H1 (cell line): ENCODE data around the gene IER5. TPM values are rescaled to one million over a fixed set of nuclear protein-coding genes. Genes with fewer than 3 reads are reported as not detected.
A peak's percentile ranks its signal among the peaks of the same experiment; 100 is the strongest.

Source experiments
- CTCF ChIA-PET: fragments of 300-600 bp; sonication (Branson Sonifier 250); formaldehyde crosslinking; loops from one replicate; lab custom pipeline; 2021; ENCODE audit not compliant: partially characterized antibody; lab: Charles Lee
- POLR2A ChIA-PET: fragments of 300-600 bp; sonication (Branson Sonifier 250); formaldehyde crosslinking; loops from one replicate; lab custom pipeline; 2021; ENCODE audit warnings: inconsistent platforms; ENCODE audit not compliant: partially characterized antibody; lab: Charles Lee
- DNase-seq, 2 experiments: peaks; one replicate each; pipeline versions ENCODE4 v3.0.0 to v3.0.0-alpha.2; 2010 to 2022; ENCODE audit warnings: low spot score in 2 of 2, low read depth in 1 of 2, mixed read lengths in 1 of 2
- FAIRE-seq: peaks from 2 replicates; lab custom pipeline; 2011; peaks lifted over from hg19 to GRCh38; lab: Jason Lieb, UNC
- H2AFZ ChIP-seq: 2 replicates; pipeline ENCODE4 v1.8.1; 2012; ENCODE audit warnings: low read length, inconsistent platforms
- H2AK5ac ChIP-seq: 2 replicates; pipeline ENCODE4 v1.6.1; 2013; ENCODE audit warnings: low read depth, low read length
- H2BK120ac ChIP-seq: replicated peaks from 2 replicates; pipeline ENCODE3; 2013; ENCODE audit warnings: low read depth, low read length, inconsistent platforms
- H2BK12ac ChIP-seq: 2 replicates; pipeline ENCODE4 v1.6.1; 2013; ENCODE audit warnings: low read depth, low read length
- H2BK15ac ChIP-seq: 2 replicates; pipeline ENCODE4 v1.6.1; 2013; ENCODE audit warnings: low read length
- H2BK20ac ChIP-seq: 2 replicates; pipeline ENCODE4 v1.6.1; 2013; ENCODE audit warnings: low read length
- H2BK5ac ChIP-seq: 2 replicates; pipeline ENCODE4 v1.6.1; 2013; ENCODE audit warnings: low read depth, low read length
- H3K14ac ChIP-seq: 2 replicates; pipeline ENCODE4 v1.6.1; 2013; ENCODE audit warnings: inconsistent platforms; ENCODE audit not compliant: insufficient read length
- H3K18ac ChIP-seq: 2 replicates; pipeline ENCODE4 v1.6.1; 2013; ENCODE audit warnings: low read length; ENCODE audit errors: extremely low read depth
- H3K23ac ChIP-seq: 2 replicates; pipeline ENCODE4 v1.6.1; 2013; ENCODE audit warnings: inconsistent platforms; ENCODE audit not compliant: insufficient read length
- H3K23me2 ChIP-seq: 2 replicates; pipeline ENCODE4 v1.6.1; 2013; ENCODE audit warnings: low read depth, low read length
- H3K27ac ChIP-seq: 2 replicates; pipeline ENCODE4 v1.6.1; 2011; ENCODE audit warnings: low read depth, low read length, inconsistent platforms
- H3K27me3 ChIP-seq, 4 experiments: replicated peaks in 1 of 4; 1 replicate in 1 of 4; 2 replicates in 3 of 4; pipeline versions ENCODE4 v1.6.1 to v1.8.1; 2011 to 2013; ENCODE audit warnings: low read length in 3 of 4, mild to moderate bottlenecking in 3 of 4, inconsistent platforms in 2 of 4, mixed read lengths in 2 of 4, moderate library complexity in 1 of 4; ENCODE audit not compliant: control insufficient read depth in 3 of 4, insufficient read depth in 3 of 4; ENCODE audit errors: extremely low read depth in 1 of 4
- H3K36me3 ChIP-seq, 4 experiments: 2 replicates each; pipeline versions ENCODE4 v1.6.1 to v1.8.1; 2011 to 2013; ENCODE audit warnings: mild to moderate bottlenecking in 4 of 4, low read length in 3 of 4, moderate library complexity in 2 of 4, control low read depth in 1 of 4, inconsistent platforms in 1 of 4; ENCODE audit not compliant: insufficient read depth in 4 of 4, control insufficient read depth in 2 of 4
- H3K4ac ChIP-seq: replicated peaks from 2 replicates; pipeline ENCODE3; 2013; ENCODE audit warnings: low read length, low read depth, mixed read lengths, inconsistent platforms; ENCODE audit not compliant: insufficient read length
- H3K4me1 ChIP-seq, 4 experiments: replicated peaks in 1 of 4; 1 replicate in 1 of 4; 2 replicates in 3 of 4; pipeline versions ENCODE4 v1.6.1 to v1.8.1; 2011 to 2013; ENCODE audit warnings: low read length in 3 of 4, inconsistent platforms in 2 of 4, mixed read lengths in 1 of 4; ENCODE audit not compliant: insufficient read depth in 4 of 4, control insufficient read depth in 3 of 4
- H3K4me2 ChIP-seq, 2 experiments: 2 replicates each; pipeline versions ENCODE4 v1.6.1 to v1.8.1; 2011 to 2013; ENCODE audit warnings: low read depth in 2 of 2, low read length in 2 of 2, control low read depth in 1 of 2, inconsistent platforms in 1 of 2, mild to moderate bottlenecking in 1 of 2; ENCODE audit not compliant: insufficient read depth in 1 of 2
- H3K4me3 ChIP-seq, 4 experiments: fragments of 200-600, 300-600 bp in 1 of 4; sonication (generic), shearing (Covaris generic), sonication (Bioruptor Twin) in 1 of 4; 2 replicates each; pipeline versions ENCODE4 v1.5.1 to v1.8.1; 2011 to 2016; ENCODE audit warnings: low read length in 4 of 4, low read depth in 3 of 4, control low read depth in 2 of 4, inconsistent platforms in 2 of 4, mild to moderate bottlenecking in 2 of 4, mixed read lengths in 1 of 4, moderate library complexity in 1 of 4; ENCODE audit not compliant: insufficient read depth in 2 of 4; ENCODE audit errors: extremely low read depth in 1 of 4
- H3K56ac ChIP-seq: replicated peaks from 2 replicates; pipeline ENCODE3; 2013; ENCODE audit warnings: low read depth, mild to moderate bottlenecking, mixed read lengths, low read length, inconsistent platforms; ENCODE audit not compliant: insufficient read length
- H3K79me1 ChIP-seq: 2 replicates; pipeline ENCODE4 v1.6.1; 2013; ENCODE audit warnings: low read depth, low read length, control low read depth
- H3K79me2 ChIP-seq, 2 experiments: 2 replicates each; pipeline versions ENCODE4 v1.6.1 to v1.8.1; 2012 to 2013; ENCODE audit warnings: low read length in 2 of 2, mild to moderate bottlenecking in 2 of 2, inconsistent platforms in 1 of 2; ENCODE audit not compliant: insufficient read depth in 2 of 2, control insufficient read depth in 1 of 2
- H3K9ac ChIP-seq, 4 experiments: replicated peaks in 1 of 4; 1 replicate in 1 of 4; 2 replicates in 3 of 4; pipeline versions ENCODE4 v1.6.1 to v1.8.1; 2011 to 2013; ENCODE audit warnings: low read depth in 3 of 4, low read length in 3 of 4, control low read depth in 2 of 4, mild to moderate bottlenecking in 2 of 4, moderate library complexity in 2 of 4, inconsistent platforms in 1 of 4; ENCODE audit errors: extremely low read depth in 1 of 4
- H3K9me3 ChIP-seq, 2 experiments: 2 replicates each; pipeline versions ENCODE4 v1.6.1 to v1.8.1; 2012 to 2013; ENCODE audit warnings: mild to moderate bottlenecking in 2 of 2, moderate library complexity in 2 of 2, control low read depth in 1 of 2, inconsistent platforms in 1 of 2, low read depth in 1 of 2, low read length in 1 of 2, mixed read lengths in 1 of 2; ENCODE audit not compliant: insufficient read depth in 2 of 2
- H4K20me1 ChIP-seq, 2 experiments: replicated peaks in 1 of 2; 2 replicates each; pipeline versions ENCODE3 to v1.8.1; 2011 to 2013; ENCODE audit warnings: inconsistent platforms in 2 of 2, low read length in 2 of 2, mild to moderate bottlenecking in 1 of 2; ENCODE audit not compliant: insufficient read depth in 2 of 2, control insufficient read depth in 1 of 2
- H4K5ac ChIP-seq: 2 replicates; pipeline ENCODE4 v1.6.1; 2013; ENCODE audit warnings: low read length, low read depth, mixed read lengths, inconsistent platforms; ENCODE audit not compliant: insufficient read length
- H4K8ac ChIP-seq: 2 replicates; pipeline ENCODE4 v1.8.0; 2013; ENCODE audit warnings: mild to moderate bottlenecking, moderate library complexity, low read length, inconsistent platforms; ENCODE audit not compliant: insufficient read depth; ENCODE audit errors: extremely low read depth
- H4K91ac ChIP-seq: replicated peaks from 2 replicates; pipeline ENCODE3; 2013; ENCODE audit warnings: low read length, mixed read lengths, inconsistent platforms; ENCODE audit not compliant: insufficient read length
- ASH2L ChIP-seq: fragments of 200-600, 300-600 bp; sonication (generic); IDR thresholded peaks from one replicate; pipeline ENCODE4 v1.7.1; 2017; ENCODE audit warnings: low read length
- CBX8 ChIP-seq: fragments of 300-800, 300-1000 bp; sonication (generic); IDR thresholded peaks from 2 replicates; pipeline ENCODE4 v1.7.1; 2016; ENCODE audit warnings: low read depth, low read length, borderline replicate concordance
- CHD1 ChIP-seq: IDR thresholded peaks from 2 replicates; pipeline ENCODE4 v1.6.1; 2012; ENCODE audit warnings: low read depth, low read length, improper control_type of control experiment
- EZH2 ChIP-seq: fragments of 200-600 bp; sonication (generic); IDR thresholded peaks from 2 replicates; pipeline ENCODE4 v1.7.1; 2012; ENCODE audit warnings: low read depth, mild to moderate bottlenecking, moderate library complexity, low read length, inconsistent platforms; ENCODE audit not compliant: severe bottlenecking
- GTF2F1 ChIP-seq: IDR thresholded peaks from 2 replicates; pipeline ENCODE4 v1.6.1; 2012; ENCODE audit warnings: low read depth, low read length, improper control_type of control experiment, borderline replicate concordance
- HDAC2 ChIP-seq, 2 experiments: fragments of 300-600 bp in 1 of 2; sonication (generic) in 1 of 2; IDR thresholded peaks; 2 replicates each; pipeline ENCODE4 v1.6.1; 2011 to 2012; ENCODE audit warnings: low read depth in 2 of 2, low read length in 2 of 2, mild to moderate bottlenecking in 2 of 2, moderate library complexity in 2 of 2, borderline replicate concordance in 1 of 2, inconsistent platforms in 1 of 2
- JUN ChIP-seq: IDR thresholded peaks from 2 replicates; pipeline ENCODE4 v1.6.1; 2011; ENCODE audit warnings: low read depth, mild to moderate bottlenecking, improper control_type of control experiment, low read length
- KDM1A ChIP-seq: fragments of 200-600, 300-600 bp; sonication (generic); IDR thresholded peaks from 2 replicates; pipeline ENCODE4 v1.7.1; 2016; ENCODE audit warnings: mild to moderate bottlenecking, low read length, borderline replicate concordance
- POLR2A ChIP-seq, 2 experiments: IDR thresholded peaks; 1 replicate in 1 of 2; 2 replicates in 1 of 2; pipeline ENCODE4 v1.6.1; 2011; ENCODE audit warnings: low read depth in 2 of 2, low read length in 2 of 2, mild to moderate bottlenecking in 2 of 2; ENCODE audit errors: control extremely low read depth in 1 of 2
- WGBS, 2 experiments: shearing (Covaris generic) in 1 of 2; methylation state at CpG; one replicate each; pipeline versions ENCODE4 v1.1.6 to v1.1.7; 2013 to 2015; ENCODE audit warnings: low lambda C conversion rate in 2 of 2, mixed read lengths in 2 of 2, inconsistent platforms in 1 of 2, low coverage in 1 of 2, missing lambda C conversion rate in 1 of 2; ENCODE audit not compliant: insufficient replicate concordance in 2 of 2, insufficient coverage in 1 of 2, insufficient read length in 1 of 2; ENCODE audit errors: extremely low coverage in 1 of 2, missing lambda C conversion rate in 1 of 2; 5-methylcytosine and 5-hydroxymethylcytosine counted together
- polyA plus RNA-seq, 7 experiments: library from polyadenylated mRNA; depleted of rRNA in 3 of 7; stranded (reverse) in 5 of 7; unstranded in 2 of 7; fragments of >200 nt in 5 of 7; fragments of 200-250 nt in 2 of 7; gene quantifications; 1 replicate in 5 of 7; 2 replicates in 1 of 7; 4 replicates in 1 of 7; pipeline versions ENCODE4 v1.2.1 to v1.2.3, GENCODE V29; 2011 to 2013; ENCODE audit warnings: missing spikeins in 2 of 7, mixed read lengths in 2 of 7
- total RNA-seq: library from RNA; stranded (reverse); fragmentation: NEBNext Ultra II Directional; extraction: Animal tissue kit (Norgen Biotek cat#: 25700); gene quantifications from 2 replicates; pipeline ENCODE4 v1.2.1, GENCODE V29; 2021

IER5 gene
- total and polyA plus RNA-seq, 2 of the 8 experiments (the other 6 are each of a cell fraction or from before 2014, with no cell fraction given), result 3.5 to 7.7 TPM

- no peak overlapping the region for H2BK5ac ChIP-seq
- no peak overlapping the region for H3K18ac ChIP-seq
- no peaks in the 10 kb centered on the region for H4K20me1 ChIP-seq
- H3K23ac ChIP-seq, result no peak overlapping the region
- H2BK20ac ChIP-seq, result no peak overlapping the region
- peaks cover 0 to 3% (median 2%) of the 10 kb centered on the region in 4 experiments; a peak in 3 of 7 replicates for H3K4me1 ChIP-seq
- H2AK5ac ChIP-seq, result no peak overlapping the region
- no peak overlapping the region for H3K14ac ChIP-seq
- H3K9me3 ChIP-seq, result peaks cover 0 to 2% of the 10 kb centered on the region in 2 experiments; a peak in 2 of 4 replicates
- H3K4me2 ChIP-seq, result no peak overlapping the region
- no peak overlapping the region for H3K4me3 ChIP-seq
- H2BK120ac ChIP-seq, result no peak overlapping the region
- H3K56ac ChIP-seq, result no peak overlapping the region
- FAIRE-seq (no peak), DNase-seq (no peak)
- no peak overlapping the region for H4K91ac ChIP-seq
- no peaks in the 10 kb centered on the region for H3K36me3 ChIP-seq
- no peak for TF ChIP-seq GTF2F1
- no peak for TF ChIP-seq EZH2
- no peak for TF ChIP-seq POLR2A (IDR thresholded peaks at IDR 0.05; ENCODE audit: control extremely low read depth in 1 of 2, low read depth in 2 of 2, low read length in 2 of 2)
- no peak for TF ChIP-seq KDM1A
- TF ChIP-seq JUN, result no peak
- no peak for TF ChIP-seq CBX8
- no peak for TF ChIP-seq HDAC2 (IDR thresholded peaks at IDR 0.05; ENCODE audit: borderline replicate concordance in 1 of 2, low read depth in 2 of 2, low read length in 2 of 2)
- no peak for TF ChIP-seq ASH2L
- no peak for TF ChIP-seq CHD1
- H4K5ac ChIP-seq, result no peak overlapping the region
- no peak overlapping the region for H2AFZ ChIP-seq
- no peak overlapping the region for H3K9ac ChIP-seq
- H3K4ac ChIP-seq, result no peak overlapping the region
- H3K79me2 ChIP-seq, result no peaks in the 10 kb centered on the region
- CTCF ChIA-PET, result interaction anchor here (0.7 to 9.0 kb wide), 26 partner anchors 8 to 289 kb away, joined by 3 to 142 read pairs (median 10); partner anchors contain the start of gene MR1
- peaks cover 0 to 2% (median under 1%) of the 10 kb centered on the region in 4 experiments; a peak in 1 of 7 replicates for H3K27me3 ChIP-seq
- 92% methylated on average over 3 of the region's 3 CpGs; no CpG with 5 or more reads in 1 of the 2 experiments for WGBS, 2 experiments
- H3K79me1 ChIP-seq, result no peaks in the 10 kb centered on the region
- H3K23me2 ChIP-seq, result peaks cover 7% of the 10 kb centered on the region; the same call in 1 of the 2 replicates
- H2BK12ac ChIP-seq, result peak overlapping the region; percentile 60; the same call in 1 of the 2 replicates
- no peak overlapping the region for H2BK15ac ChIP-seq
- H4K8ac ChIP-seq, result no peak overlapping the region
- no peak overlapping the region for H3K27ac ChIP-seq
- POLR2A ChIA-PET, result interaction anchor here (1.5 to 6.5 kb wide), 4 partner anchors 8 to 57 kb away, joined by 5 to 71 read pairs (median 16); partner anchors contain the start of gene IER5
Measured at GRCh38 chr1:181140891-181141290, 52.4 kb downstream of the IER5 start.
